A549 (cell line): ENCODE results near the gene SLX9. TPM values are rescaled to one million over a fixed set of nuclear protein-coding genes. Genes with fewer than 3 reads are reported as not detected.
A peak's percentile ranks its signal among the peaks of the same experiment; 100 is the strongest.

Source experiments
- ATAC-seq, 2 experiments: fragments of 200-7000 bp in 1 of 2; fragments of >200 bp in 1 of 2; cut with Nextera tagmentation in 1 of 2; cut with Tn5 transposase in 1 of 2; 3 replicates each; pipeline versions ENCODE4 v1.8.0 to v1.9.1; 2018 to 2020; ENCODE audit warnings: mild to moderate bottlenecking in 1 of 2, moderate library complexity in 1 of 2
- CTCF ChIA-PET: fragments of 300-600 bp; sonication (Branson Sonifier 250); formaldehyde crosslinking; extraction: SDS; loops from one replicate; lab custom pipeline; 2021; ENCODE audit warnings: antibody characterized with exemption, inconsistent platforms; lab: Yijun Ruan, JAX
- POLR2A ChIA-PET: fragments of 350-600 bp; formaldehyde crosslinking; extraction: SDS; loops from one replicate; lab custom pipeline; 2021; ENCODE audit warnings: antibody characterized with exemption, inconsistent platforms; lab: Yijun Ruan, JAX
- DNase-seq, 2 experiments: peaks; one replicate each; pipeline versions ENCODE4 v3.0.0 to v3.0.0-alpha.2; 2011 to 2016; ENCODE audit warnings: low read depth in 1 of 2, low spot score in 1 of 2
- FAIRE-seq: peaks from 2 replicates; lab custom pipeline; 2011; peaks lifted over from hg19 to GRCh38; lab: Jason Lieb, UNC
- H3K27ac ChIP-seq, 2 experiments: fragments of >200 bp; sonication (Bioruptor Twin); formaldehyde crosslinking; 3 replicates each; pipeline ENCODE4 v1.5.1; 2016 to 2017
- H3K4me1 ChIP-seq: fragments of >200 bp; sonication (Bioruptor Twin); formaldehyde crosslinking; 3 replicates; pipeline ENCODE4 v1.6.1; 2016
- H3K4me2 ChIP-seq: fragments of >200 bp; sonication (Bioruptor Twin); formaldehyde crosslinking; 3 replicates; pipeline ENCODE4 v1.6.1; 2016
- H3K4me3 ChIP-seq: fragments of >200 bp; sonication (Bioruptor Twin); formaldehyde crosslinking; 3 replicates; pipeline ENCODE4 v1.5.1; 2016
- H3K9me3 ChIP-seq: fragments of >200 bp; sonication (Bioruptor Twin); formaldehyde crosslinking; 3 replicates; pipeline ENCODE4 v1.6.1; 2016
- CBX8 ChIP-seq: fragments of 200-600 bp; sonication (generic); IDR thresholded peaks from 2 replicates; pipeline ENCODE4 v1.6.1; 2016
- CHD2 ChIP-seq: fragments of 150-350 bp; IDR thresholded peaks from 2 replicates; pipeline ENCODE4 v1.6.1; 2014; ENCODE audit warnings: low read length; ENCODE audit not compliant: partially characterized antibody
- EHF ChIP-seq: fragments of 250-450 bp; sonication (Bioruptor Pico); IDR thresholded peaks from 2 replicates; pipeline ENCODE4 v1.5.0; 2020; ENCODE audit warnings: mild to moderate bottlenecking
- EHMT2 ChIP-seq: fragments of 200-600 bp; sonication (generic); IDR thresholded peaks from 2 replicates; pipeline ENCODE4 v1.6.1; 2016; ENCODE audit warnings: antibody characterized with exemption, low read depth, mild to moderate bottlenecking, moderate library complexity
- EP300 ChIP-seq, 2 experiments: fragments of >200 bp; sonication (Bioruptor Twin); formaldehyde crosslinking; IDR thresholded peaks; 2 replicates in 1 of 2; 3 replicates in 1 of 2; pipeline ENCODE4 v1.6.1; 2016 to 2017
- FOXS1 ChIP-seq: fragments of 250-450 bp; sonication (Bioruptor Pico); IDR thresholded peaks from 2 replicates; pipeline ENCODE4 v1.5.0; 2020; ENCODE audit warnings: mild to moderate bottlenecking, moderate library complexity
- GATA3 ChIP-seq: IDR thresholded peaks from 2 replicates; pipeline ENCODE4 v1.6.1; 2012; ENCODE audit warnings: borderline replicate concordance
- HEYL ChIP-seq: fragments of 250-450 bp; sonication (Bioruptor Pico); IDR thresholded peaks from 2 replicates; pipeline ENCODE4 v1.8.0; 2021; ENCODE audit warnings: mild to moderate bottlenecking, moderate library complexity
- HOXA7 ChIP-seq: fragments of 250-450 bp; sonication (Bioruptor Pico); IDR thresholded peaks from 2 replicates; pipeline ENCODE4 v1.5.0; 2020; ENCODE audit warnings: mild to moderate bottlenecking, moderate library complexity
- JUN ChIP-seq, 2 experiments: fragments of >200 bp; sonication (Bioruptor Twin); formaldehyde crosslinking; IDR thresholded peaks; 2 replicates in 1 of 2; 3 replicates in 1 of 2; pipeline ENCODE4 v1.6.1; 2016 to 2017
- KDM5A ChIP-seq: fragments of 200-600 bp; sonication (generic); IDR thresholded peaks from 2 replicates; pipeline ENCODE4 v1.6.1; 2016; ENCODE audit warnings: antibody characterized with exemption, mild to moderate bottlenecking
- MAFK ChIP-seq: fragments of 450-650 bp; IDR thresholded peaks from 2 replicates; pipeline ENCODE4 v1.6.1; 2014; ENCODE audit not compliant: partially characterized antibody
- NFE2L2 ChIP-seq: fragments of 150-350 bp; conservative IDR thresholded peaks from 2 replicates; pipeline ENCODE4 v1.6.1; 2014; ENCODE audit warnings: low read length
- RARB ChIP-seq: fragments of 250-450 bp; sonication (Bioruptor Pico); IDR thresholded peaks from 2 replicates; pipeline ENCODE4 v1.8.0; 2021; ENCODE audit warnings: mild to moderate bottlenecking, moderate library complexity
- RCOR1 ChIP-seq: fragments of 150-350 bp; IDR thresholded peaks from 2 replicates; pipeline ENCODE4 v1.6.1; 2014; ENCODE audit warnings: antibody characterized with exemption, low read length, low read depth
- RNF2 ChIP-seq: fragments of 200-600 bp; sonication (generic); IDR thresholded peaks from 2 replicates; pipeline ENCODE4 v1.6.1; 2016; ENCODE audit warnings: low read depth, mild to moderate bottlenecking, antibody characterized with exemption, moderate library complexity, borderline replicate concordance
- SMC3 ChIP-seq: fragments of >200 bp; sonication (Bioruptor Twin); formaldehyde crosslinking; IDR thresholded peaks from 3 replicates; pipeline ENCODE4 v1.6.1; 2018; ENCODE audit warnings: inconsistent platforms
- SREBF2 ChIP-seq: fragments of 450-650 bp; IDR thresholded peaks from 2 replicates; pipeline ENCODE4 v1.6.1; 2014; ENCODE audit warnings: mild to moderate bottlenecking, moderate library complexity
- TFCP2L1 ChIP-seq: fragments of 250-450 bp; sonication (Bioruptor Pico); IDR thresholded peaks from 2 replicates; pipeline ENCODE4 v1.5.0; 2021; ENCODE audit warnings: mild to moderate bottlenecking
- TP53 ChIP-seq: fragments of 250-450 bp; sonication (Bioruptor Pico); IDR thresholded peaks from 2 replicates; pipeline ENCODE4 v1.5.0; 2021; ENCODE audit warnings: mild to moderate bottlenecking, moderate library complexity
- ZFP36 ChIP-seq: fragments of 450-650 bp; IDR thresholded peaks from 2 replicates; pipeline ENCODE4 v1.6.1; 2014; ENCODE audit warnings: borderline replicate concordance; ENCODE audit not compliant: partially characterized antibody
- ZNF302 ChIP-seq: fragments of 250-450 bp; sonication (Bioruptor Pico); IDR thresholded peaks from 2 replicates; pipeline ENCODE4 v1.9.0; 2021; ENCODE audit warnings: inconsistent platforms, mild to moderate bottlenecking, moderate library complexity
- ZSCAN20 ChIP-seq: fragments of 250-450 bp; sonication (Bioruptor Pico); IDR thresholded peaks from 2 replicates; pipeline ENCODE4 v1.8.0; 2022; ENCODE audit warnings: mild to moderate bottlenecking, moderate library complexity
- WGBS: methylation state at CpG from one replicate; pipeline ENCODE4 v1.1.6; 2017; ENCODE audit errors: missing lambda C conversion rate; 5-methylcytosine and 5-hydroxymethylcytosine counted together
- polyA minus RNA-seq: library from RNA; depleted of rRNA, polyadenylated mRNA; stranded (reverse); fragments of >200 nt; gene quantifications from 2 replicates; pipeline ENCODE4 v1.2.3, GENCODE V29; 2011; rRNA and poly(A)+ RNA removed
- polyA plus RNA-seq, 4 experiments: library from polyadenylated mRNA; depleted of rRNA in 3 of 4; stranded (reverse); fragments of >200 nt; fragmentation: RNase III in 1 of 4; extraction: RNeasy Plus Mini Kit Qiagen cat#74134 plus additional on column Dnase treatment in 1 of 4; gene quantifications; 2 replicates in 3 of 4; 3 replicates in 1 of 4; pipeline ENCODE4 v1.2.3, GENCODE V29; 2011 to 2017
- TF ChIP-seq, protein P1 (sequence below): IDR thresholded peaks from 2 replicates; pipeline ENCODE4 v1.6.1; 2012; ENCODE audit warnings: low read depth, borderline replicate concordance
- TF ChIP-seq, protein P2 (sequence below): fragments of 450-650 bp; IDR thresholded peaks from 2 replicates; pipeline ENCODE4 v1.6.1; 2014; ENCODE audit warnings: antibody characterized with exemption
- TF ChIP-seq, protein P3 (sequence below): fragments of 250-450 bp; sonication (Bioruptor Pico); IDR thresholded peaks from 2 replicates; pipeline ENCODE4 v1.5.0; 2020; ENCODE audit warnings: low read depth, mild to moderate bottlenecking, moderate library complexity
- TF ChIP-seq, protein P4 (sequence below): fragments of >200 bp; sonication (Bioruptor Twin); formaldehyde crosslinking; IDR thresholded peaks from 3 replicates; pipeline ENCODE4 v1.5.1; 2016
- TF ChIP-seq, protein P5 (sequence below): fragments of 200-600 bp; sonication (generic); IDR thresholded peaks from 2 replicates; pipeline ENCODE4 v1.6.1; 2016; ENCODE audit warnings: antibody characterized with exemption, mild to moderate bottlenecking, moderate library complexity
- TF ChIP-seq, protein P6 (sequence below): IDR thresholded peaks from 2 replicates; pipeline ENCODE4 v1.6.1; 2012
- TF ChIP-seq, protein P7 (sequence below): IDR thresholded peaks from 2 replicates; pipeline ENCODE4 v1.6.1; 2012

The SLX9 gene, protein sequence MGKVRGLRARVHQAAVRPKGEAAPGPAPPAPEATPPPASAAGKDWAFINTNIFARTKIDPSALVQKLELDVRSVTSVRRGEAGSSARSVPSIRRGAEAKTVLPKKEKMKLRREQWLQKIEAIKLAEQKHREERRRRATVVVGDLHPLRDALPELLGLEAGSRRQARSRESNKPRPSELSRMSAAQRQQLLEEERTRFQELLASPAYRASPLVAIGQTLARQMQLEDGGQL
- polyA plus RNA-seq (2011; rRNA removed): 12.7 and 26.9 TPM in 2 replicates
- polyA plus RNA-seq (2012; cell fraction: cytosol; rRNA removed): 46.9 and 53.8 TPM in 2 replicates
- 34.0 and 36.1 TPM in 2 replicates for polyA plus RNA-seq (2012; cell fraction: nucleus; rRNA removed)
- polyA plus RNA-seq (2017; fragmentation: RNase III; extraction: RNeasy Plus Mini Kit Qiagen cat#74134 plus additional on column Dnase treatment): 40.4 to 43.1 TPM (median 40.6 TPM) in 3 replicates
- 6.0 and 9.4 TPM in 2 replicates for polyA minus RNA-seq

DNA sequence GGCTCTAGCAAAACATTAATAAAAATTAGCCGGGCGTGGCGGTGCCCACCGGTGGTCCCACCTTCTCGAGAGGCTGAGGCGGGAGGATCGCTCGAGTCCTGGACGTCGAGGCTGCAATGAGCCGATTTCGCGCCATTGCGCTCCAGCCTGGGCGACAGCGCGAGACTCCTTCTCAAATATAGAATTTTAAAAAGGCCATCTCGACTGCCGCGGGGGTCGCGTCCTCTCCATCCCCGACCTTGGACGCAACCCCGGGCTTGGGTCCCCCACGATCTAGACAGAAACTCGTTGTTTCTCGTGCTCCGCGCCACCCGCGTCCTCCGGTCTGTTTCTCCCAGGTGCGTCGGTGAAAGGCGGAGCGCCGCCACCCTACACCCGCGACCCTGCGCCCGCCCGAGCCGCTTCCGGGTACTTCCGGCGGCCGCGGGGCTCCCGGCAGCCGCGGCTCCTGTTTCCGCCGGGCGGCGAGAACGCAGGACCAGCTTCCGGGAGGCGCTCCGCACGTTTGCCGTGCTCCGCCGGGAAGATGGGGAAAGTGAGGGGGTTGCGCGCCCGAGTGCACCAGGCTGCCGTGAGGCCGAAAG lies at the start of gene SLX9:
Gene SLX9, plus strand, starts transcription at position 498 of the 584 bp plus-strand sequence. Its CDS starts 29 bp downstream, at position 527.
- Histone ChIP-seq H3K4me1 (peaks cover 16% of the 10 kb centered on the region; the same call in 2 of the 3 replicates), H3K4me3 (peak within 1 kb of the TSS; percentile 83), H3K9me3 (no peaks in the 10 kb centered on the region), H3K27ac (peak within 1 kb of the TSS; percentile 87 to 99), H3K4me2 (peak within 1 kb of the TSS; percentile 96)
- CTCF ChIA-PET: interaction anchor here (0.8 to 1.8 kb wide), 3 partner anchors 10 to 201 kb away, joined by 4 to 6 read pairs (median 4); partner anchors contain the start of gene UBE2G2
- FAIRE-seq: no peak
- WGBS: 3% methylated on average over 36 of the region's 69 CpGs
- DNase-seq: peak; percentile 72 to 75
- ATAC-seq: peak; percentile 96 to 98
- POLR2A ChIA-PET: interaction anchor here (1.0 to 1.2 kb wide), 3 partner anchors 12 to 66 kb away, joined by 3 to 9 read pairs (median 3); partner anchors contain the start of gene PTTG1IP
- TF ChIP-seq MAFK: no peak
- no peak for TF ChIP-seq TFCP2L1 (CRISPR knock-in tag)
- TF ChIP-seq ZSCAN20 (CRISPR knock-in tag): no peak
- TF ChIP-seq HEYL (CRISPR knock-in tag): no peak
- TF ChIP-seq, protein P1, sequence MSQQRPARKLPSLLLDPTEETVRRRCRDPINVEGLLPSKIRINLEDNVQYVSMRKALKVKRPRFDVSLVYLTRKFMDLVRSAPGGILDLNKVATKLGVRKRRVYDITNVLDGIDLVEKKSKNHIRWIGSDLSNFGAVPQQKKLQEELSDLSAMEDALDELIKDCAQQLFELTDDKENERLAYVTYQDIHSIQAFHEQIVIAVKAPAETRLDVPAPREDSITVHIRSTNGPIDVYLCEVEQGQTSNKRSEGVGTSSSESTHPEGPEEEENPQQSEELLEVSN: peak; percentile 78; the same call in 1 of the 2 replicates
- TF ChIP-seq RCOR1: no peak
- TF ChIP-seq, protein P2, sequence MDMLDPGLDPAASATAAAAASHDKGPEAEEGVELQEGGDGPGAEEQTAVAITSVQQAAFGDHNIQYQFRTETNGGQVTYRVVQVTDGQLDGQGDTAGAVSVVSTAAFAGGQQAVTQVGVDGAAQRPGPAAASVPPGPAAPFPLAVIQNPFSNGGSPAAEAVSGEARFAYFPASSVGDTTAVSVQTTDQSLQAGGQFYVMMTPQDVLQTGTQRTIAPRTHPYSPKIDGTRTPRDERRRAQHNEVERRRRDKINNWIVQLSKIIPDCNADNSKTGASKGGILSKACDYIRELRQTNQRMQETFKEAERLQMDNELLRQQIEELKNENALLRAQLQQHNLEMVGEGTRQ: no peak
- TF ChIP-seq CBX8: no peak
- TF ChIP-seq RNF2: no peak
- TF ChIP-seq ZFP36: no peak
- no peak for TF ChIP-seq SREBF2
- no peak for TF ChIP-seq HOXA7
- TF ChIP-seq, protein P3, sequence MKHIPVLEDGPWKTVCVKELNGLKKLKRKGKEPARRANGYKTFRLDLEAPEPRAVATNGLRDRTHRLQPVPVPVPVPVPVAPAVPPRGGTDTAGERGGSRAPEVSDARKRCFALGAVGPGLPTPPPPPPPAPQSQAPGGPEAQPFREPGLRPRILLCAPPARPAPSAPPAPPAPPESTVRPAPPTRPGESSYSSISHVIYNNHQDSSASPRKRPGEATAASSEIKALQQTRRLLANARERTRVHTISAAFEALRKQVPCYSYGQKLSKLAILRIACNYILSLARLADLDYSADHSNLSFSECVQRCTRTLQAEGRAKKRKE: no peak
- TF ChIP-seq FOXS1 (CRISPR knock-in tag): no peak
- no peak for TF ChIP-seq CHD2
- TF ChIP-seq EHF (CRISPR knock-in tag): no peak; the same call in 1 of the 2 replicates
- no peak for TF ChIP-seq EHMT2
- no peak for TF ChIP-seq ZNF302 (CRISPR knock-in tag)
- TF ChIP-seq TP53: no peak
- TF ChIP-seq NFE2L2: no peak
- TF ChIP-seq, protein P4, sequence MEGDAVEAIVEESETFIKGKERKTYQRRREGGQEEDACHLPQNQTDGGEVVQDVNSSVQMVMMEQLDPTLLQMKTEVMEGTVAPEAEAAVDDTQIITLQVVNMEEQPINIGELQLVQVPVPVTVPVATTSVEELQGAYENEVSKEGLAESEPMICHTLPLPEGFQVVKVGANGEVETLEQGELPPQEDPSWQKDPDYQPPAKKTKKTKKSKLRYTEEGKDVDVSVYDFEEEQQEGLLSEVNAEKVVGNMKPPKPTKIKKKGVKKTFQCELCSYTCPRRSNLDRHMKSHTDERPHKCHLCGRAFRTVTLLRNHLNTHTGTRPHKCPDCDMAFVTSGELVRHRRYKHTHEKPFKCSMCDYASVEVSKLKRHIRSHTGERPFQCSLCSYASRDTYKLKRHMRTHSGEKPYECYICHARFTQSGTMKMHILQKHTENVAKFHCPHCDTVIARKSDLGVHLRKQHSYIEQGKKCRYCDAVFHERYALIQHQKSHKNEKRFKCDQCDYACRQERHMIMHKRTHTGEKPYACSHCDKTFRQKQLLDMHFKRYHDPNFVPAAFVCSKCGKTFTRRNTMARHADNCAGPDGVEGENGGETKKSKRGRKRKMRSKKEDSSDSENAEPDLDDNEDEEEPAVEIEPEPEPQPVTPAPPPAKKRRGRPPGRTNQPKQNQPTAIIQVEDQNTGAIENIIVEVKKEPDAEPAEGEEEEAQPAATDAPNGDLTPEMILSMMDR: no peak
- TF ChIP-seq KDM5A: peak; percentile 45
- no peak for TF ChIP-seq RARB (CRISPR knock-in tag)
- TF ChIP-seq, protein P5, sequence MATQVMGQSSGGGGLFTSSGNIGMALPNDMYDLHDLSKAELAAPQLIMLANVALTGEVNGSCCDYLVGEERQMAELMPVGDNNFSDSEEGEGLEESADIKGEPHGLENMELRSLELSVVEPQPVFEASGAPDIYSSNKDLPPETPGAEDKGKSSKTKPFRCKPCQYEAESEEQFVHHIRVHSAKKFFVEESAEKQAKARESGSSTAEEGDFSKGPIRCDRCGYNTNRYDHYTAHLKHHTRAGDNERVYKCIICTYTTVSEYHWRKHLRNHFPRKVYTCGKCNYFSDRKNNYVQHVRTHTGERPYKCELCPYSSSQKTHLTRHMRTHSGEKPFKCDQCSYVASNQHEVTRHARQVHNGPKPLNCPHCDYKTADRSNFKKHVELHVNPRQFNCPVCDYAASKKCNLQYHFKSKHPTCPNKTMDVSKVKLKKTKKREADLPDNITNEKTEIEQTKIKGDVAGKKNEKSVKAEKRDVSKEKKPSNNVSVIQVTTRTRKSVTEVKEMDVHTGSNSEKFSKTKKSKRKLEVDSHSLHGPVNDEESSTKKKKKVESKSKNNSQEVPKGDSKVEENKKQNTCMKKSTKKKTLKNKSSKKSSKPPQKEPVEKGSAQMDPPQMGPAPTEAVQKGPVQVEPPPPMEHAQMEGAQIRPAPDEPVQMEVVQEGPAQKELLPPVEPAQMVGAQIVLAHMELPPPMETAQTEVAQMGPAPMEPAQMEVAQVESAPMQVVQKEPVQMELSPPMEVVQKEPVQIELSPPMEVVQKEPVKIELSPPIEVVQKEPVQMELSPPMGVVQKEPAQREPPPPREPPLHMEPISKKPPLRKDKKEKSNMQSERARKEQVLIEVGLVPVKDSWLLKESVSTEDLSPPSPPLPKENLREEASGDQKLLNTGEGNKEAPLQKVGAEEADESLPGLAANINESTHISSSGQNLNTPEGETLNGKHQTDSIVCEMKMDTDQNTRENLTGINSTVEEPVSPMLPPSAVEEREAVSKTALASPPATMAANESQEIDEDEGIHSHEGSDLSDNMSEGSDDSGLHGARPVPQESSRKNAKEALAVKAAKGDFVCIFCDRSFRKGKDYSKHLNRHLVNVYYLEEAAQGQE: no peak
- TF ChIP-seq JUN (IDR thresholded peaks at IDR 0.05): peak; percentile 54 to 92; a peak in 3 of 5 replicates
- no peak for TF ChIP-seq EP300 (IDR thresholded peaks at IDR 0.05)
- TF ChIP-seq, protein P6, sequence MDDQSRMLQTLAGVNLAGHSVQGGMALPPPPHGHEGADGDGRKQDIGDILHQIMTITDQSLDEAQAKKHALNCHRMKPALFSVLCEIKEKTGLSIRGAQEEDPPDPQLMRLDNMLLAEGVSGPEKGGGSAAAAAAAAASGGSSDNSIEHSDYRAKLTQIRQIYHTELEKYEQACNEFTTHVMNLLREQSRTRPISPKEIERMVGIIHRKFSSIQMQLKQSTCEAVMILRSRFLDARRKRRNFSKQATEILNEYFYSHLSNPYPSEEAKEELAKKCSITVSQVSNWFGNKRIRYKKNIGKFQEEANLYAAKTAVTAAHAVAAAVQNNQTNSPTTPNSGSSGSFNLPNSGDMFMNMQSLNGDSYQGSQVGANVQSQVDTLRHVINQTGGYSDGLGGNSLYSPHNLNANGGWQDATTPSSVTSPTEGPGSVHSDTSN: no peak
- peak; percentile 24; the same call in 2 of the 3 replicates for TF ChIP-seq SMC3
- TF ChIP-seq, protein P7, sequence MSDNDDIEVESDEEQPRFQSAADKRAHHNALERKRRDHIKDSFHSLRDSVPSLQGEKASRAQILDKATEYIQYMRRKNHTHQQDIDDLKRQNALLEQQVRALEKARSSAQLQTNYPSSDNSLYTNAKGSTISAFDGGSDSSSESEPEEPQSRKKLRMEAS: peak; percentile 85
- TF ChIP-seq GATA3: no peak
